ENCODE results near the gene SLC7A5. TPM values are rescaled to one million over a fixed set of nuclear protein-coding genes. Genes with fewer than 3 reads are reported as not detected.

Gene SLC7A5
- total and polyA plus RNA-seq, 2 of the 13 experiments (the other 11 are each of a cell fraction or from before 2014, with no cell fraction given), result 79.6 to 155 TPM

GRCh38 chr16:87869061-87869878 is at the start of gene SLC7A5 (continued):
- TF ChIP-seq ZNF124 (CRISPR knock-in tag; IDR thresholded peaks at IDR 0.05) (peak; percentile 68; the same call in 1 of the 2 replicates), ZNF274 (CRISPR knock-in tag; IDR thresholded peaks at IDR 0.05) (peak; percentile 98), ZNF761 (CRISPR knock-in tag; conservative IDR thresholded peaks at IDR 0.05) (peak; percentile 91; the same call in 1 of the 2 replicates), KLF11 (CRISPR knock-in tag; IDR thresholded peaks at IDR 0.05) (0 out of 2 replicates have a peak, but pooled peaks have one; percentile 57), ZNF337 (CRISPR knock-in tag; IDR thresholded peaks at IDR 0.05; ENCODE audit: borderline replicate concordance, low read depth) (0 out of 2 replicates have a peak, but pooled peaks have one; percentile 22), ZBTB43 (CRISPR knock-in tag; conservative IDR thresholded peaks at IDR 0.05) (0 out of 2 replicates have a peak, but pooled peaks have one; percentile 76), ETV5 (CRISPR knock-in tag; IDR thresholded peaks at IDR 0.05; ENCODE audit: borderline replicate concordance) (peak; percentile 32; the same call in 1 of the 2 replicates), NFAT5 (CRISPR knock-in tag; IDR thresholded peaks at IDR 0.05) (peak; percentile 88), ZSCAN31 (CRISPR knock-in tag; IDR thresholded peaks at IDR 0.05; ENCODE audit: low read depth) (peak; percentile 61; the same call in 1 of the 2 replicates), ARNTL (CRISPR knock-in tag; IDR thresholded peaks at IDR 0.05) (peak; percentile 81), TFDP1 (CRISPR knock-in tag; IDR thresholded peaks at IDR 0.05; ENCODE audit: borderline replicate concordance) (peak; percentile 97)
